ENCODE results near the gene ANKRD34A.

DNA sequence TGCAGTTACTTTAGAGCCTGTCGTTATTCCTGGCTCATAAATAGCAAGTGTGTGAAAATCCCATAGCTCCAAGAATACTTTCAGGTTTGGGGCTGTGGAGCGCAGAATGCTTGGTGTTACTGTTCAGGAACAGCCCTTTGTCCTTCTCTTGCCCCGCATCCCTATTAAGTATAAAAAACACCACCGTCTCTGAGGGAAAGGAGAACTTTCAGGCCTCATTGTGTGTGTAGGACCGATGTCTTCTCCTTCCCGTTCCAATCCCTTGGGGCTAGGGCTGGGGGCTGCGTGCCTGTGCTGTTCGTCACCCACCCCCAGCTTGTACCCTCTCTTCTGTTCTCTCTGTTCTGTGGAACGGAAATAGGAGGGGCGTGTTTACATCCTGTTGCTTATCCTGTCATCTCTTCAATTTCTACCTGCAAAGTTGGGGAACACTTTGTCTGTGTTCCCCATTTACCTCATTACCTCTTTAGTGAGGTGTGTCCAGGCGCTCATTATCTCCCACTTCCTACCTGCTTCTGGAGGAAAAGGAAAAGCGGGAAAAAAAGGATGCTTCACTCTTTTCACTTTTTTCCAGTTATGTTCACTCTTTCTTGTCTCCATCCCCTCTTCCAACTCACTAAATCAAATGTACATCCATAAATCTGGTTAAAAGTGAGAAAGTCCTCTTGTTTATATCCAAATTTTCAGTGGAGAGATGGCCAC lies 32.8 kb upstream of the ANKRD34A start:
- TF ChIP-seq, protein P1, sequence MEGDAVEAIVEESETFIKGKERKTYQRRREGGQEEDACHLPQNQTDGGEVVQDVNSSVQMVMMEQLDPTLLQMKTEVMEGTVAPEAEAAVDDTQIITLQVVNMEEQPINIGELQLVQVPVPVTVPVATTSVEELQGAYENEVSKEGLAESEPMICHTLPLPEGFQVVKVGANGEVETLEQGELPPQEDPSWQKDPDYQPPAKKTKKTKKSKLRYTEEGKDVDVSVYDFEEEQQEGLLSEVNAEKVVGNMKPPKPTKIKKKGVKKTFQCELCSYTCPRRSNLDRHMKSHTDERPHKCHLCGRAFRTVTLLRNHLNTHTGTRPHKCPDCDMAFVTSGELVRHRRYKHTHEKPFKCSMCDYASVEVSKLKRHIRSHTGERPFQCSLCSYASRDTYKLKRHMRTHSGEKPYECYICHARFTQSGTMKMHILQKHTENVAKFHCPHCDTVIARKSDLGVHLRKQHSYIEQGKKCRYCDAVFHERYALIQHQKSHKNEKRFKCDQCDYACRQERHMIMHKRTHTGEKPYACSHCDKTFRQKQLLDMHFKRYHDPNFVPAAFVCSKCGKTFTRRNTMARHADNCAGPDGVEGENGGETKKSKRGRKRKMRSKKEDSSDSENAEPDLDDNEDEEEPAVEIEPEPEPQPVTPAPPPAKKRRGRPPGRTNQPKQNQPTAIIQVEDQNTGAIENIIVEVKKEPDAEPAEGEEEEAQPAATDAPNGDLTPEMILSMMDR (IDR thresholded peaks at IDR 0.05; ENCODE audit: borderline replicate concordance, extremely low read depth, low read length, poor library complexity, severe bottlenecking) = no peak
- TF ChIP-seq EZH2 (IDR thresholded peaks at IDR 0.05; ENCODE audit: borderline replicate concordance, low read depth, low read length, severe bottlenecking) = no peak
